Upper lobe of right lung (tissue), 1 donor: ENCODE measurements around the gene ANO10. TPM values are rescaled to one million over a fixed set of nuclear protein-coding genes. Genes with fewer than 3 reads are reported as not detected.

ENCODE experiments used
- ATAC-seq: fragments of 200-7000 bp; cut with Tn5 transposase; one replicate; pipeline ENCODE4 v1.9.1; 2020; ENCODE audit warnings: mild to moderate bottlenecking, moderate library complexity
- DNase-seq: peaks from one replicate; pipeline ENCODE4 v3.0.0-alpha.2; 2020
- H3K27ac ChIP-seq: fragments of 200-600 bp; one replicate; pipeline ENCODE4 v1.8.0; 2022
- H3K27me3 ChIP-seq: fragments of 200-600 bp; one replicate; pipeline ENCODE4 v1.8.0; 2022; ENCODE audit warnings: mild to moderate bottlenecking
- H3K36me3 ChIP-seq: fragments of 200-600 bp; one replicate; pipeline ENCODE4 v1.8.0; 2022
- H3K4me1 ChIP-seq: fragments of 200-600 bp; one replicate; pipeline ENCODE4 v1.8.0; 2022
- H3K4me3 ChIP-seq: fragments of 200-600 bp; one replicate; pipeline ENCODE4 v1.8.0; 2022; ENCODE audit warnings: mild to moderate bottlenecking
- H3K9me3 ChIP-seq: fragments of 200-600 bp; one replicate; pipeline ENCODE4 v1.8.0; 2022
- CTCF ChIP-seq: fragments of 200-600 bp; IDR thresholded peaks from one replicate; pipeline ENCODE4 v1.8.0; 2022; ENCODE audit warnings: antibody characterized with exemption
- intact Hi-C: fragments of 100-400 bp; cut with DNase I; formaldehyde crosslinking; loops from one replicate; pipeline ENCODE4 v1.11.0; 2022
- total RNA-seq: library from RNA; stranded (reverse); fragmentation: NEBNext Ultra II Directional; extraction: Animal tissue kit (Norgen Biotek cat#: 25700); gene quantifications from one replicate; pipeline ENCODE4 v1.2.1, GENCODE V29; 2021
- donor health status: DM: no; HTN: yes; CAD: no; lungs with severe emphysema.

ANO10 gene
- total RNA-seq, 1 donor from 2014 or later, result 30.6 TPM

GRCh38 chr3:43379343-43379742 lies 242.5 kb downstream of the ANO10 start:
- no peaks in the 10 kb centered on the region for H3K36me3 ChIP-seq
- no peaks in the 10 kb centered on the region for H3K9me3 ChIP-seq
- no peaks in the 10 kb centered on the region for H3K27me3 ChIP-seq
- intact Hi-C loops, result no loop called here
- no peak for TF ChIP-seq CTCF
- H3K27ac ChIP-seq, result no peak overlapping the region
- DNase-seq, result no peak
- no peak for ATAC-seq
- H3K4me3 ChIP-seq, result no peak overlapping the region
- H3K4me1 ChIP-seq, result peaks cover 13% of the 10 kb centered on the region

DNA sequence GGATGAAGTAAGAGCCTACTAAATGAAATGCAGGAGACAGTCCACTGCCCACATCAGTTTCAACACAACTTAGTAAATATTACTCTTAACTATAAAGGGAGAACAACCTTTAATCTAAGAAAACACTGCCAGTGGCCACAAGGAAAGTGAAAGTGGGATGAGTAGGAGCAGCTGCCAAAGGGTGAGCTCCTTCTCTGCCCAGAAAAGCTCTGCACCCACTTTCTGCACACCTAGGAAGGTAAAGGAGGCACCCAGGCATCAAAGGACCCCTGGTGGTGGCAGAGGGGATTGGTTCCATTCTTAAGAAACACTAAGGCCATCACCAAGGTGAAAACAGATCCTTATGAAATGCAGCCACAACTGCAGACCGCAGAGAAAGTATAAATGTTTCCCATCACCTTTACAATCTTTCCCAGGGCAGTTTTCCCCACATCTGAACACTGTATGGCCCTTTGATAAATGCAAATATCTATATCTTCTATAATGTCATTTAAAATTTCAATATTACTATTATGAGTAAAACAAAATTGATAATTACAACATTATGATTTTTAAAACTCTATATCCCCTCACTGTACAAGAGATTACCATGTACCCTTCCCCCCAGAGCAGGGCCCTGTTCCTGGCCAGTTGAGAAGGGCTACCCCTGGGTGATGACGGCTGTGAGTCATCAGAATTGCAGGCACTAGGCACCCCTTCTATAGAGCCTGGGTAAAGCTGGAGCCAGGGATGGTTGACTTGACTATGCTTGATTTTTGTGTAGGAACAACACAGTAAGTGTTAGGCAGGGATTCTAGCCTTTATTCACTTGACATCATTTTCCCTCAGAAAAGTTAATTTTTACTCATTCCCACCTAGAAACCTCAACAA lies 243.5 kb downstream of the ANO10 start:
- Histone ChIP-seq H3K36me3 (no peaks in the 10 kb centered on the region), H3K27ac (no peak overlapping the region), H3K4me1 (peaks cover 13% of the 10 kb centered on the region), H3K27me3 (no peaks in the 10 kb centered on the region), H3K9me3 (no peaks in the 10 kb centered on the region), H3K4me3 (no peak overlapping the region)
- intact Hi-C loops, result no loop called here
- DNase-seq, result no peak
- ATAC-seq, result peak; percentile 84
- peak; percentile 67 for TF ChIP-seq CTCF

- ATAC-seq, result no peak
- H3K27ac ChIP-seq, result no peak overlapping the region
- intact Hi-C loops, result no loop called here
- H3K36me3 ChIP-seq, result no peaks in the 10 kb centered on the region
- peaks cover 8% of the 10 kb centered on the region for H3K4me1 ChIP-seq
- H3K4me3 ChIP-seq, result no peak overlapping the region
- no peaks in the 10 kb centered on the region for H3K9me3 ChIP-seq
- H3K27me3 ChIP-seq, result no peaks in the 10 kb centered on the region
- no peak for TF ChIP-seq CTCF
- DNase-seq, result no peak
Observed at GRCh38 chr3:43373560-43373928, 248.3 kb downstream of the ANO10 start.

DNA sequence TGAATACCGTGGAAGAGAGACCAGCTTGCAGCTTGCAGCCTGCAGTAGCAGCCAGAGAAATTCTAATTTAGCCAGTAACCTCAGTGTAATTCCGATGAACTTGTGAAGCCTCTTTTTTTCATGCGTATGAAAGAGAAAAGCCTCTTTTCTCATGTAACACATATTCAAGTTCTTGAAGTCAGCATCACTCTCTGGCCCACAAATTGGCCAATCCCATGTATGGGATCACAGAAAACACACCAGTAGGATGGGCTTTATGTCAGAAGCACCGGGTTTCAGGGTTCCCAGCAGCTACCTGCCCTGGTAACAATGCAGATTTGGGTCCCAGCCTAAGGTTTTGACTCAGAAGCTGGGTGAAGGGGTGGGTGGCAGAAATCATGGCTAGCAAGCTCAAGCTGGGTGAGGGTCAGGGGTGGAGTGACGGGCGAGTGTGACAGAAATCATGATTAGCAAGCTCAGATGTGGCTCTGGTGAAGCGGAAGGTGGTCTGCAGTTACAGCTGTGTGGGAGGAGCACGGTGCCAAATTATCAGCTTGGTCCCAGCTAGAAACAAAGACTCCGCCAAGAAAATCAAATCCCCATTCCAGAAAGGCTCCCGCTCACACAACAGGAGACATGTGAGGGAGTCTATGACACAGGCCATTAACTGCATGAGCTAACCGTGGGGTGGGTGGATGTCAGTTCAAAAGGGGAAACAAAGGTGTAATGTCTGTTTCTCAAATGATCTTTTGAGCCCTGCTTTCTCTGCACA lies 248.8 kb downstream of the ANO10 start:
- Histone ChIP-seq H3K27me3 (no peaks in the 10 kb centered on the region), H3K4me1 (peaks cover 3% of the 10 kb centered on the region), H3K27ac (no peak overlapping the region), H3K36me3 (no peaks in the 10 kb centered on the region), H3K9me3 (no peaks in the 10 kb centered on the region), H3K4me3 (no peak overlapping the region)
- no peak for TF ChIP-seq CTCF
- intact Hi-C loops, result no loop called here
- DNase-seq (no peak), ATAC-seq (no peak)

DNA sequence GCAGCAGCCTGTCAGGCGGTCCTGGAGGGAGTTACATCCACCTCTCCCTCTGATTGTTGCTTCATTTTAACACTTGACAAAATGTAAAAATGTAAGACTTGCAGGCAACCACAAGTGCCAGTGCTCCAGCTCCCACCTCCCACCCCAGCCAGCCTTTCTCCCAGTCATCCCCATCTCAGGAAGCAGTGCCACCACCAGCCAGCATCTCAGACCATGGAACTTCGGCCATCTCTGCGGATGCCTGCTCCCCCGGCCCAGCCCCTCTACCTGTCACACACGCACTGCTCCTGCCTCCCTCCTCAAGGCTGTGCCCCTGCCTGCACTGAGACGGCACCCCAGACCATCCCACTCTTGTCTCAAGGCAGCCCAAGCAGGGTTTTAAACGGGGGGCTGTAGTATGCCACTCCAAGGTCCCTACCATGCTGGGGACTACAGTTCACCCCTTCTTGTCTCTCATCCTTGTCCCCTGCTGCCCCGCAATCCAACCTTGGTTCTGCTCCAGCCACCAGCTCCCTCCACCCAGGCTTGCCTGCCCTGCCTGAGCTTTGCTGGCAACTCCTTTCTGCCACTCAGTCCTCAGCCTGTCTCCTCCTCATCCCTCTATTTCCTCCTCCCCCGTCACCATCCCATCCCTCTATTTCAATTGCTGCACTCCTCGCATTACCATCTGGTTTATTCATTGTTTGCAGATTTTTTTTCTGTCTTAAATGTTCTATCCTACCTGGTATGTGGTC lies 249.6 kb downstream of the ANO10 start:
- Histone ChIP-seq H3K36me3 (no peaks in the 10 kb centered on the region), H3K4me3 (no peak overlapping the region), H3K4me1 (no peaks in the 10 kb centered on the region), H3K9me3 (no peaks in the 10 kb centered on the region), H3K27me3 (no peaks in the 10 kb centered on the region), H3K27ac (no peak overlapping the region)
- intact Hi-C loops, result no loop called here
- no peak for ATAC-seq
- TF ChIP-seq CTCF, result no peak
- no peak for DNase-seq
